ENCODE data around the gene GULP1.
"Not testable (repeated sequence)": the region's sequence is repeated elsewhere in the genome, so short reads cannot be mapped to it uniquely, and the experiment has no call there.

The GULP1 gene

GRCh38 chr2:188527141-188527540, 235.5 kb downstream of the GULP1 start:
- no peak overlapping the region for H3K27ac ChIP-seq
- TF ChIP-seq CTCF (conservative IDR thresholded peaks at IDR 0.05), result no peak
- TF ChIP-seq ZFX (IDR thresholded peaks at IDR 0.05), result no peak

- H3K27ac ChIP-seq, result no peak overlapping the region
- TF ChIP-seq ZFX (IDR thresholded peaks at IDR 0.05) (no peak), CTCF (conservative IDR thresholded peaks at IDR 0.05) (no peak)
Measured at GRCh38 chr2:188527581-188527993, 235.9 kb downstream of the GULP1 start.

- no peak overlapping the region for H3K27ac ChIP-seq
- no peak for TF ChIP-seq ZFX (IDR thresholded peaks at IDR 0.05)
- TF ChIP-seq CTCF (conservative IDR thresholded peaks at IDR 0.05), result no peak
Measured at GRCh38 chr2:188529710-188530109, 238.0 kb downstream of the GULP1 start.

GRCh38 chr2:188534875-188535274, 243.2 kb downstream of the GULP1 start:
- no peak for TF ChIP-seq ZFX (IDR thresholded peaks at IDR 0.05)
- TF ChIP-seq CTCF (conservative IDR thresholded peaks at IDR 0.05), result no peak
- H3K27ac ChIP-seq, result no peak overlapping the region

GRCh38 chr2:188551671-188552070, 260.0 kb downstream of the GULP1 start:
- TF ChIP-seq CTCF (conservative IDR thresholded peaks at IDR 0.05), result no peak
- no peak for TF ChIP-seq ZFX (IDR thresholded peaks at IDR 0.05)

DNA sequence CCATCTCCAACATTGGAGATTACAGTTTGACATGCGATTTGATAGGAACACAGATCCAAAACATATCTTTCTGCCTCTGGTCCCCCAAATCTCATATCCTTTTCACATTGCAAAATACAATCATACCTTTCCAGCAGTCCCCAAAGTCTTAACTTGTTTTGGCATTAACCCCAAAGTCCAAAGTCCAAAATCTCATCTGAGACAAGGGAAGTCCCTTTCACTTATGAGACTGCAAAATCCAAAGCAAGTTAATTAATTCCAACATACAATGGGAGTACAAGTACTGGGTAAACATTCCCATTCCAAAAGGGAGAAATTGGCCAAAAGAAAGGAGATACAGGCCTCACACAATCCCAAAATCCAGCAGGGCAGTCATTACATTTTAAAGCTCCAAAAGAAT, 265.4 kb downstream of the GULP1 start:
- no peak for TF ChIP-seq ZFX (IDR thresholded peaks at IDR 0.05)
- no peak for TF ChIP-seq CTCF (conservative IDR thresholded peaks at IDR 0.05)
- no peak overlapping the region for H3K27ac ChIP-seq

More at GRCh38 chr2:188551671-188552070, 260.0 kb downstream of the GULP1 start:
- H3K27ac ChIP-seq, result no peak overlapping the region

GRCh38 chr2:188559455-188559854, 267.8 kb downstream of the GULP1 start:
- not testable (repeated sequence) for H3K27ac ChIP-seq

DNA sequence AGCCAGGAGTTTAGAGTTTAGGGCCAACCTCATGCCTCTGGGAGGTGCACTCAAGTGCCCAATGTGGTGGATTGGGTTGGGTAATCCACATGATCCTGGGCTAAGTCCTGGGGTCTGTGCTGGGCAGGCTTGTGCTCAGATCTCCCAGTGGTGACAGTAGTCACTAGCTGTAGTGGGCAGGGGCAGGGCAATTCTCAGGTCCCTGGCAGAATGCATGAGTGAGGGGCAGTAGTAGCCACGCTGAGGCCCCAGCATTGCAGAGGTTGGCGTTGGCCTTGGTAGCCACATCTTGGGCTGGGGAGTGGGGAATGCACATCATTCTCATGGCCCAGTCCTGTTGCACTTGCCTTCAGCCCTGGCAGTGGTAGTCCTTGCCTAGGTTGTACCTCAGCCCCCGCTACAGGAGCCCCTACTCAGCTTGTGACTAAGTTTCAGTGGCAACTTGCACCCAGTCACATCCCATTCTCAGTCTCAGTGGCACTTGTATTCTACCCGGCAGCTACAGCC, 269.9 kb downstream of the GULP1 start:
- no peak overlapping the region for H3K27ac ChIP-seq
- TF ChIP-seq CTCF (conservative IDR thresholded peaks at IDR 0.05) (no peak), ZFX (IDR thresholded peaks at IDR 0.05) (no peak)
